ENCODE measurements around the gene ZNF471.

Gene ZNF471

DNA sequence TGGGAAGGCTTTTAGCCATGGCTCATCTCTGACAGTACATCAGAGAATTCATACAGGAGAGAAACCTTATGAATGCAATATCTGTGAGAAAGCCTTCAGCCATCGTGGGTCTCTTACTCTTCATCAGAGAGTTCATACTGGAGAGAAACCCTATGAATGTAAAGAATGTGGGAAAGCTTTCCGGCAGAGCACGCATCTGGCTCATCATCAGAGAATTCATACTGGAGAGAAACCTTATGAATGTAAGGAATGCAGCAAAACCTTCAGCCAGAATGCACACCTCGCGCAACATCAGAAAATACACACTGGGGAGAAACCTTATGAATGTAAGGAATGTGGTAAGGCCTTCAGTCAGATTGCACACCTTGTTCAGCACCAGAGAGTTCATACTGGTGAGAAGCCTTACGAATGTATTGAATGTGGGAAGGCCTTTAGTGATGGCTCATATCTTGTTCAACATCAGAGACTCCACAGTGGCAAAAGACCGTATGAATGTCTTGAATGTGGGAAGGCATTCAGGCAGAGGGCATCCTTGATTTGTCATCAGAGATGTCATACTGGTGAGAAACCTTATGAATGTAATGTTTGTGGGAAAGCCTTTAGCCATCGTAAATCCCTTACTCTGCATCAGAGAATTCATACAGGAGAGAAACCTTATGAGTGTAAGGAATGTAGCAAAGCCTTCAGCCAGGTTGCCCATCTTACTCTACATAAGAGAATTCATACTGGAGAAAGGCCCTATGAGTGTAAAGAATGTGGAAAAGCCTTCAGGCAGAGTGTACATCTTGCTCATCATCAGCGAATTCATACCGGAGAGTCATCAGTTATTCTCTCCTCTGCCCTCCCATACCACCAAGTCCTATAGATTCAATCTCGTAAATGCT is 70.3 kb downstream of the ZNF471 start:
- DNase-seq = no peak

All from activated gamma-delta T cell (primary cell).